H1 (cell line): ENCODE data around the gene TRMT10A.

Experiments
- EP300 ChIP-seq, 2 experiments: IDR thresholded peaks; 1 replicate in 1 of 2; 2 replicates in 1 of 2; pipeline ENCODE4 v1.6.1; 2011 to 2012; ENCODE audit warnings: low read depth in 2 of 2, low read length in 2 of 2, mild to moderate bottlenecking in 2 of 2, borderline replicate concordance in 1 of 2, inconsistent platforms in 1 of 2, moderate library complexity in 1 of 2
- KDM5A ChIP-seq: fragments of 200-600 bp; IDR thresholded peaks from 2 replicates; pipeline ENCODE4 v1.7.1; 2012; ENCODE audit warnings: mild to moderate bottlenecking, low read length, inconsistent platforms, mixed read lengths
- TF ChIP-seq, protein P1 (sequence below), 3 experiments: IDR thresholded peaks; 1 replicate in 2 of 3; 2 replicates in 1 of 3; pipeline versions ENCODE4 v1.5.1 to v1.6.1; 2011; ENCODE audit warnings: low read length in 3 of 3, mild to moderate bottlenecking in 3 of 3, inconsistent platforms in 2 of 3, low read depth in 1 of 3, moderate library complexity in 1 of 3; ENCODE audit not compliant: insufficient read depth in 1 of 3; ENCODE audit errors: control extremely low read depth in 1 of 3
- TF ChIP-seq, protein P2 (sequence below): IDR thresholded peaks from 2 replicates; pipeline ENCODE4 v1.6.1; 2012; ENCODE audit warnings: low read length, inconsistent platforms

DNA sequence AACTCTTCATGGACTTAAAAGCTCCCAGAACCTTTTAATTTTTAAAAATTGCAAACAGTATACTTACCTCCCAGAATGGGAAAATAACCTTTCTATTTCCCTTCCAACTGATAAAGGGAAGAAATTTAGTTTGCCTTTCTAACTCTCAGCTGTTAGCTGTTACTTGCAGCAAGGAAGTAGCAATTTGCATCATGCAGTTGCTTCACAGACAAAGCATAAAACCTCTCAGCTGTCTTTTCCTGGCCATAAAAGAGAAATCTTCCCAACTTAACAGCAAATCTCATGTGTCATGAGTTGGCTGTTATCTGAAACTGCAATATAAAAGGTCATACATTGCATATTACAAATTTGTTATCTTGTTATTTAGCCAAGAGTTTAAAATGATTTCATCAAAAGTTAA, 34.6 kb downstream of the TRMT10A start:
- TF ChIP-seq, protein P1, sequence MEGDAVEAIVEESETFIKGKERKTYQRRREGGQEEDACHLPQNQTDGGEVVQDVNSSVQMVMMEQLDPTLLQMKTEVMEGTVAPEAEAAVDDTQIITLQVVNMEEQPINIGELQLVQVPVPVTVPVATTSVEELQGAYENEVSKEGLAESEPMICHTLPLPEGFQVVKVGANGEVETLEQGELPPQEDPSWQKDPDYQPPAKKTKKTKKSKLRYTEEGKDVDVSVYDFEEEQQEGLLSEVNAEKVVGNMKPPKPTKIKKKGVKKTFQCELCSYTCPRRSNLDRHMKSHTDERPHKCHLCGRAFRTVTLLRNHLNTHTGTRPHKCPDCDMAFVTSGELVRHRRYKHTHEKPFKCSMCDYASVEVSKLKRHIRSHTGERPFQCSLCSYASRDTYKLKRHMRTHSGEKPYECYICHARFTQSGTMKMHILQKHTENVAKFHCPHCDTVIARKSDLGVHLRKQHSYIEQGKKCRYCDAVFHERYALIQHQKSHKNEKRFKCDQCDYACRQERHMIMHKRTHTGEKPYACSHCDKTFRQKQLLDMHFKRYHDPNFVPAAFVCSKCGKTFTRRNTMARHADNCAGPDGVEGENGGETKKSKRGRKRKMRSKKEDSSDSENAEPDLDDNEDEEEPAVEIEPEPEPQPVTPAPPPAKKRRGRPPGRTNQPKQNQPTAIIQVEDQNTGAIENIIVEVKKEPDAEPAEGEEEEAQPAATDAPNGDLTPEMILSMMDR (IDR thresholded peaks at IDR 0.05; ENCODE audit: control extremely low read depth in 1 of 3, insufficient read depth in 1 of 3, low read depth in 1 of 3, low read length in 3 of 3), result no peak
- TF ChIP-seq, protein P2, sequence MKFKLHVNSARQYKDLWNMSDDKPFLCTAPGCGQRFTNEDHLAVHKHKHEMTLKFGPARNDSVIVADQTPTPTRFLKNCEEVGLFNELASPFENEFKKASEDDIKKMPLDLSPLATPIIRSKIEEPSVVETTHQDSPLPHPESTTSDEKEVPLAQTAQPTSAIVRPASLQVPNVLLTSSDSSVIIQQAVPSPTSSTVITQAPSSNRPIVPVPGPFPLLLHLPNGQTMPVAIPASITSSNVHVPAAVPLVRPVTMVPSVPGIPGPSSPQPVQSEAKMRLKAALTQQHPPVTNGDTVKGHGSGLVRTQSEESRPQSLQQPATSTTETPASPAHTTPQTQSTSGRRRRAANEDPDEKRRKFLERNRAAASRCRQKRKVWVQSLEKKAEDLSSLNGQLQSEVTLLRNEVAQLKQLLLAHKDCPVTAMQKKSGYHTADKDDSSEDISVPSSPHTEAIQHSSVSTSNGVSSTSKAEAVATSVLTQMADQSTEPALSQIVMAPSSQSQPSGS, result no peak
- no peak for TF ChIP-seq EP300 (IDR thresholded peaks at IDR 0.05; ENCODE audit: borderline replicate concordance in 1 of 2, low read depth in 2 of 2, low read length in 2 of 2)
- TF ChIP-seq KDM5A, result no peak
